Heart right ventricle (tissue), 16 donors: ENCODE measurements around the gene IAH1. TPM values are rescaled to one million over a fixed set of nuclear protein-coding genes. Genes with fewer than 3 reads are reported as not detected.

ENCODE experiments used
- ATAC-seq, 8 donors: fragments of 200-7000 bp; cut with Tn5 transposase; one replicate each; pipeline ENCODE4 v1.9.1; 2020; ENCODE audit warnings: mild to moderate bottlenecking in 8 of 8, moderate library complexity in 8 of 8, moderate number of reproducible peaks in 1 of 8
- DNase-seq, 2 donors: peaks; one replicate each; pipeline ENCODE4 v3.0.0-alpha.2; 2020
- H3K27ac ChIP-seq, 10 donors: fragments of 200-600 bp; sonication (generic) in 2 of 10; one replicate each; pipeline versions ENCODE4 v1.5.0 to v1.8.0; 2020 to 2022; ENCODE audit warnings: mild to moderate bottlenecking in 3 of 10
- H3K27me3 ChIP-seq, 7 donors: fragments of 200-600 bp; one replicate each; pipeline ENCODE4 v1.8.0; 2021 to 2022; ENCODE audit warnings: mild to moderate bottlenecking in 2 of 7
- H3K36me3 ChIP-seq, 9 donors: fragments of 200-600 bp; sonication (generic) in 1 of 9; one replicate each; pipeline versions ENCODE4 v1.5.0 to v1.8.0; 2020 to 2022; ENCODE audit warnings: mild to moderate bottlenecking in 2 of 9
- H3K4me1 ChIP-seq, 9 donors: fragments of 200-600 bp; sonication (generic) in 1 of 9; one replicate each; pipeline versions ENCODE4 v1.5.0 to v1.8.0; 2020 to 2022; ENCODE audit warnings: mild to moderate bottlenecking in 4 of 9
- H3K4me3 ChIP-seq, 10 donors: fragments of 200-600 bp; sonication (generic) in 2 of 10; one replicate each; pipeline versions ENCODE4 v1.5.0 to v1.8.0; 2020 to 2022; ENCODE audit warnings: mild to moderate bottlenecking in 7 of 10, moderate library complexity in 2 of 10
- H3K9me3 ChIP-seq, 11 donors: fragments of 200-600 bp in 10 of 11; sonication (generic) in 2 of 11; one replicate each; pipeline versions ENCODE4 v1.5.0 to v1.8.0; 2013 to 2022; ENCODE audit warnings: mild to moderate bottlenecking in 2 of 11, control low read depth in 1 of 11, moderate library complexity in 1 of 11
- CTCF ChIP-seq, 9 donors: fragments of 200-600 bp; sonication (generic) in 2 of 9; IDR thresholded peaks; one replicate each; pipeline versions ENCODE4 v1.5.0 to v1.8.0; 2021 to 2022; ENCODE audit warnings: antibody characterized with exemption in 9 of 9, mild to moderate bottlenecking in 5 of 9, moderate library complexity in 1 of 9
- WGBS, 2 donors: extraction: QIAGEN DNeasy Blood & Tissue Kit; methylation state at CpG; one replicate each; pipeline ENCODE4 v1.1.7; 2013; ENCODE audit warnings: inconsistent platforms in 1 of 2; 5-methylcytosine and 5-hydroxymethylcytosine counted together
- intact Hi-C, 10 donors: fragments of 100-400 bp; cut with DNase I; formaldehyde crosslinking; loops; one replicate each; pipeline versions ENCODE4 v1.11.1 to v1.14.2; 2022
- polyA plus RNA-seq, 2 donors: library from polyadenylated mRNA; stranded (reverse); fragments of 200-250 nt; gene quantifications; one replicate each; pipeline ENCODE4 v1.2.3, GENCODE V29; 2013
- total RNA-seq, 10 donors: library from RNA; stranded (reverse); fragmentation: NEBNext Ultra II Directional in 3 of 10; extraction: Animal tissue kit (Norgen Biotek cat#: 25700) in 3 of 10; gene quantifications; one replicate each; pipeline versions ENCODE4 v1.2.1 to v1.2.4, GENCODE V29; 2021 to 2023
- donor health status: Arrhythmogenic right ventricular cardiomyopathy.
- donor health status: ischemic (EF 13 %, LVEDD 7.1; RV severe dilation, severe dysfunction).
- donor health status: healthy with polysubstance abuse.
- donor health status: DM: no; HTN: yes; CAD: no.
- donor health status: DM: no; HTN: no; CAD: no.
- donor health status: ischemic (EF 25% LVEDD 6.9; RV normal size, moderate dysfunction).
- donor health status: ischemic (EF 25% LVEDD 5.7; RV mildly dilated, moderate dysfunction).
- donor health status: healthy.
- donor health status: DM: yes; HTN: yes; CAD: no.
- donor health status: Ischemic cardiomyopathy.
- donor health status: ischemic (EF 35%, LVEDD 5.7; RV mildly dilated, moderate dysfunction).
- donor health status: nonischemic (EF 11% LVEDD 7.7; RV severe dilation, severe dysfunction).
- donor health status: DM: yes; HTN: yes; CAD: no.
- donor health status: PGD.
- donor health status: ischemic (EF 29% LVEDD 5.4; RV normal size, mild dysfunction).
- donor health status: nonischemic (EF 23%, LVEDD 6.1; RV moderate dilation, normal function).

The IAH1 gene
- total and polyA plus RNA-seq, 12 donors = 77.1 to 103 (median 87.7) TPM

GRCh38 chr2:9461079-9461478, 13.3 kb upstream of the IAH1 start:
- peaks cover 0 to 7% (median 0%) of the 10 kb centered on the region in 9 donors for H3K4me1 ChIP-seq
- no peak for DNase-seq
- no peak for TF ChIP-seq CTCF (IDR thresholded peaks at IDR 0.05)
- WGBS, 2 donors = 92 to 98% methylated on average over 3 of the region's 3 CpGs
- H3K36me3 ChIP-seq = peaks cover 0 to 96% (median 4%) of the 10 kb centered on the region in 9 donors
- H3K4me3 ChIP-seq = no peak overlapping the region
- H3K9me3 ChIP-seq = no peaks in the 10 kb centered on the region
- H3K27me3 ChIP-seq = no peaks in the 10 kb centered on the region
- no peak for ATAC-seq
- no peak overlapping the region for H3K27ac ChIP-seq
- intact Hi-C loops = no loop called here

GRCh38 chr2:9462313-9462712, 12.0 kb upstream of the IAH1 start:
- 75 to 93% methylated on average over 5 of the region's 5 CpGs for WGBS, 2 donors
- H3K4me1 ChIP-seq = peaks cover 0 to 7% (median 0%) of the 10 kb centered on the region in 9 donors
- ATAC-seq (no peak), DNase-seq (no peak)
- no peaks in the 10 kb centered on the region for H3K9me3 ChIP-seq
- no peak overlapping the region for H3K27ac ChIP-seq
- TF ChIP-seq CTCF (IDR thresholded peaks at IDR 0.05) = no peak
- no peak overlapping the region for H3K4me3 ChIP-seq
- H3K36me3 ChIP-seq = peaks cover 0 to 95% (median 4%) of the 10 kb centered on the region in 9 donors
- intact Hi-C loops = no loop called here
- no peaks in the 10 kb centered on the region for H3K27me3 ChIP-seq

- H3K27me3 ChIP-seq = no peaks in the 10 kb centered on the region
- 74 to 76% methylated on average over 6 of the region's 6 CpGs for WGBS, 2 donors
- H3K4me1 ChIP-seq = peaks cover 0 to 7% (median 0%) of the 10 kb centered on the region in 9 donors
- intact Hi-C loops = no loop called here
- H3K9me3 ChIP-seq = no peaks in the 10 kb centered on the region
- H3K36me3 ChIP-seq = peaks cover 0 to 94% (median 4%) of the 10 kb centered on the region in 9 donors
- TF ChIP-seq CTCF (IDR thresholded peaks at IDR 0.05) = no peak
- peak in 1 of 8 donors; percentile 13 for ATAC-seq
- H3K4me3 ChIP-seq = no peak overlapping the region
- H3K27ac ChIP-seq = no peak overlapping the region
- no peak for DNase-seq
These were observed 11.3 kb upstream of the IAH1 start for GRCh38 chr2:9462886-9463697.

GRCh38 chr2:9463698-9464034, 10.7 kb upstream of the IAH1 start:
- Histone ChIP-seq H3K4me1 (peaks cover 0 to 7% (median 0%) of the 10 kb centered on the region in 9 donors), H3K9me3 (no peaks in the 10 kb centered on the region), H3K4me3 (no peak overlapping the region), H3K27me3 (no peaks in the 10 kb centered on the region), H3K36me3 (peaks cover 0 to 94% (median 4%) of the 10 kb centered on the region in 9 donors), H3K27ac (no peak overlapping the region)
- intact Hi-C loops = no loop called here
- WGBS, 2 donors = 75 to 85% methylated on average over 7 of the region's 7 CpGs
- TF ChIP-seq CTCF (IDR thresholded peaks at IDR 0.05) = no peak
- ATAC-seq (peak in 1 of 8 donors; percentile 35), DNase-seq (no peak)
